Upper lobe of right lung (tissue), 1 donor: ENCODE data around the gene CABLES1. TPM values are rescaled to one million over a fixed set of nuclear protein-coding genes. Genes with fewer than 3 reads are reported as not detected.
"Not testable (repeated sequence)": the region's sequence is repeated elsewhere in the genome, so short reads cannot be mapped to it uniquely, and the experiment has no call there.

Source experiments
- ATAC-seq: fragments of 200-7000 bp; cut with Tn5 transposase; one replicate; pipeline ENCODE4 v1.9.1; 2020; ENCODE audit warnings: mild to moderate bottlenecking, moderate library complexity
- DNase-seq: peaks from one replicate; pipeline ENCODE4 v3.0.0-alpha.2; 2020
- H3K27ac ChIP-seq: fragments of 200-600 bp; one replicate; pipeline ENCODE4 v1.8.0; 2022
- H3K27me3 ChIP-seq: fragments of 200-600 bp; one replicate; pipeline ENCODE4 v1.8.0; 2022; ENCODE audit warnings: mild to moderate bottlenecking
- H3K36me3 ChIP-seq: fragments of 200-600 bp; one replicate; pipeline ENCODE4 v1.8.0; 2022
- H3K4me1 ChIP-seq: fragments of 200-600 bp; one replicate; pipeline ENCODE4 v1.8.0; 2022
- H3K4me3 ChIP-seq: fragments of 200-600 bp; one replicate; pipeline ENCODE4 v1.8.0; 2022; ENCODE audit warnings: mild to moderate bottlenecking
- H3K9me3 ChIP-seq: fragments of 200-600 bp; one replicate; pipeline ENCODE4 v1.8.0; 2022
- CTCF ChIP-seq: fragments of 200-600 bp; IDR thresholded peaks from one replicate; pipeline ENCODE4 v1.8.0; 2022; ENCODE audit warnings: antibody characterized with exemption
- intact Hi-C: fragments of 100-400 bp; cut with DNase I; formaldehyde crosslinking; loops from one replicate; pipeline ENCODE4 v1.11.0; 2022
- total RNA-seq: library from RNA; stranded (reverse); fragmentation: NEBNext Ultra II Directional; extraction: Animal tissue kit (Norgen Biotek cat#: 25700); gene quantifications from one replicate; pipeline ENCODE4 v1.2.1, GENCODE V29; 2021
- donor health status: DM: no; HTN: yes; CAD: no; lungs with severe emphysema.

CABLES1 gene
- total RNA-seq, 1 donor from 2014 or later = 39.5 TPM

- H3K4me1 ChIP-seq = peaks cover 4% of the 10 kb centered on the region
- H3K27ac ChIP-seq = no peak overlapping the region
- no peak for TF ChIP-seq CTCF
- ATAC-seq (no peak), DNase-seq (no peak)
- no peak overlapping the region for H3K4me3 ChIP-seq
- no peaks in the 10 kb centered on the region for H3K36me3 ChIP-seq
- intact Hi-C loops = no loop called here
- no peaks in the 10 kb centered on the region for H3K27me3 ChIP-seq
- H3K9me3 ChIP-seq = no peaks in the 10 kb centered on the region
Measured at GRCh38 chr18:23154823-23155500, 19.7 kb downstream of the CABLES1 start.

- TF ChIP-seq CTCF = no peak
- no peaks in the 10 kb centered on the region for H3K36me3 ChIP-seq
- H3K4me1 ChIP-seq = peaks cover 4% of the 10 kb centered on the region
- ATAC-seq (no peak), DNase-seq (no peak)
- no peaks in the 10 kb centered on the region for H3K9me3 ChIP-seq
- intact Hi-C loops = no loop called here
- H3K27me3 ChIP-seq = no peaks in the 10 kb centered on the region
- H3K4me3 ChIP-seq = no peak overlapping the region
- no peak overlapping the region for H3K27ac ChIP-seq
Measured at GRCh38 chr18:23155537-23155936, 20.3 kb downstream of the CABLES1 start.

- DNase-seq = no peak
- H3K27ac ChIP-seq = no peak overlapping the region
Measured at GRCh38 chr18:23156134-23156533, 20.8 kb downstream of the CABLES1 start.

GRCh38 chr18:23158058-23158457 is 22.8 kb downstream of the CABLES1 start:
- Histone ChIP-seq H3K9me3 (no peaks in the 10 kb centered on the region), H3K27ac (no peak overlapping the region), H3K27me3 (no peaks in the 10 kb centered on the region), H3K4me1 (peaks cover 4% of the 10 kb centered on the region), H3K36me3 (no peaks in the 10 kb centered on the region), H3K4me3 (no peak overlapping the region)
- DNase-seq = no peak
- TF ChIP-seq CTCF = no peak
- intact Hi-C loops = no loop called here
- no peak for ATAC-seq

More at GRCh38 chr18:23156134-23156533, 20.8 kb downstream of the CABLES1 start:
- intact Hi-C loops = no loop called here
- Histone ChIP-seq H3K4me1 (peaks cover 4% of the 10 kb centered on the region), H3K36me3 (no peaks in the 10 kb centered on the region), H3K27me3 (no peaks in the 10 kb centered on the region), H3K9me3 (no peaks in the 10 kb centered on the region), H3K4me3 (no peak overlapping the region)
- ATAC-seq = no peak
- TF ChIP-seq CTCF = no peak

- H3K9me3 ChIP-seq, H3K4me1 ChIP-seq, H3K27ac ChIP-seq, H3K27me3 ChIP-seq, DNase-seq, ATAC-seq, H3K36me3 ChIP-seq, intact Hi-C loops, H3K4me3 ChIP-seq: not testable (repeated sequence)
Measured at GRCh38 chr18:23158884-23159283, 23.6 kb downstream of the CABLES1 start.

- H3K27me3 ChIP-seq = no peaks in the 10 kb centered on the region
- no peaks in the 10 kb centered on the region for H3K9me3 ChIP-seq
- no peak overlapping the region for H3K4me3 ChIP-seq
- no peak for DNase-seq
- no peak for TF ChIP-seq CTCF
- H3K36me3 ChIP-seq = no peaks in the 10 kb centered on the region
- no peak overlapping the region for H3K27ac ChIP-seq
- H3K4me1 ChIP-seq = peaks cover 4% of the 10 kb centered on the region
- no peak for ATAC-seq
- intact Hi-C loops = no loop called here
Measured at GRCh38 chr18:23159344-23159743, 24.1 kb downstream of the CABLES1 start.
